Stimulated activated CD4-positive, alpha-beta T cell treated with anti-CD3 and anti-CD28 coated beads, Interleukin-1b, Interleukin-23, amount 100 ng/mL, for 24 hours (primary cell): Measurements from ENCODE around the gene IFI6.
"Not testable (repeated sequence)": the region's sequence is repeated elsewhere in the genome, so short reads cannot be mapped to it uniquely, and the experiment has no call there.

Source experiments
- DNase-seq, 4 experiments: peaks; one replicate each; pipeline ENCODE4 v3.0.0-alpha.2; 2020; ENCODE audit warnings: low read depth in 4 of 4, low spot score in 1 of 4

The IFI6 gene

GRCh38 chr1:27652111-27652864, 19.7 kb downstream of the IFI6 start:
- no peak for DNase-seq

GRCh38 chr1:27650539-27651175, 21.3 kb downstream of the IFI6 start:
- DNase-seq, result no peak

- DNase-seq, result no peak
Observed at GRCh38 chr1:27650171-27650538, 21.8 kb downstream of the IFI6 start.

- DNase-seq, result no peak
Observed at GRCh38 chr1:27649306-27649635, 22.7 kb downstream of the IFI6 start.

GRCh38 chr1:27648602-27649305, 23.2 kb downstream of the IFI6 start:
- no peak for DNase-seq

GRCh38 chr1:27647328-27647727, 24.7 kb downstream of the IFI6 start:
- no peak for DNase-seq

GRCh38 chr1:27646676-27647075, 25.3 kb downstream of the IFI6 start:
- DNase-seq, result no peak

- no peak for DNase-seq
Observed at GRCh38 chr1:27645071-27645415, 26.9 kb downstream of the IFI6 start.

GRCh38 chr1:27644369-27645070, 27.5 kb downstream of the IFI6 start:
- DNase-seq, result no peak

- DNase-seq, result peak in 3 of 4 experiments; percentile 20 to 59 (median 48)
Observed at GRCh38 chr1:27643600-27644368, 28.2 kb downstream of the IFI6 start.

- not testable (repeated sequence) for DNase-seq
Observed at GRCh38 chr1:27640514-27640913, 31.5 kb downstream of the IFI6 start.

GRCh38 chr1:27638805-27639204, 33.2 kb downstream of the IFI6 start:
- no peak for DNase-seq

- DNase-seq, result no peak
Observed at GRCh38 chr1:27638047-27638734, 33.8 kb downstream of the IFI6 start.

GRCh38 chr1:27635396-27636142, 36.4 kb downstream of the IFI6 start:
- no peak for DNase-seq

- no peak for DNase-seq
Observed at GRCh38 chr1:27634985-27635367, 37.0 kb downstream of the IFI6 start, which contains the start of gene FGR. FGR (minus strand) TSS chr1:27635185; CDS start chr1:27623916, 11,269 bp downstream.

GRCh38 chr1:27634177-27634984, 37.6 kb downstream of the IFI6 start:
- no peak for DNase-seq

GRCh38 chr1:27633640-27634176, 38.3 kb downstream of the IFI6 start:
- DNase-seq, result no peak

GRCh38 chr1:27633298-27633610, 38.7 kb downstream of the IFI6 start:
- no peak for DNase-seq
